B cell (primary cell): ENCODE measurements around the gene TIAM2. TPM values are rescaled to one million over a fixed set of nuclear protein-coding genes. Genes with fewer than 3 reads are reported as not detected.

ENCODE experiments used
- ATAC-seq: fragments of 200-7000 bp; cut with Tn5 transposase; one replicate; pipeline ENCODE4 v1.10.0; 2021; ENCODE audit warnings: low read depth, mild to moderate bottlenecking, moderate number of reproducible peaks, moderate library complexity
- CTCF ChIA-PET: fragments of 350-600 bp; sonication (Branson Sonifier 250); formaldehyde crosslinking; loops from one replicate; lab custom pipeline; 2021; ENCODE audit warnings: antibody characterized with exemption, inconsistent platforms; lab: Charles Lee
- POLR2A ChIA-PET: fragments of 350-600 bp; sonication (Branson Sonifier 250); formaldehyde crosslinking; loops from one replicate; lab custom pipeline; 2021; ENCODE audit warnings: antibody characterized with exemption; lab: Charles Lee
- DNase-seq: peaks from one replicate; pipeline ENCODE4 v3.0.0; 2013
- H2AFZ ChIP-seq: 2 replicates; pipeline ENCODE4 v1.6.1; 2012; ENCODE audit warnings: mild to moderate bottlenecking, low read depth, low read length; ENCODE audit not compliant: insufficient read depth, poor library complexity, severe bottlenecking
- H3K27ac ChIP-seq, 2 donors: 1 replicate in 1 of 2; 2 replicates in 1 of 2; pipeline ENCODE4 v1.5.1; 2012 to 2013; ENCODE audit warnings: low read length in 2 of 2, mild to moderate bottlenecking in 2 of 2, moderate library complexity in 1 of 2
- H3K27me3 ChIP-seq, 4 experiments: fragments of 200-600 bp in 1 of 4; sonication (generic) in 1 of 4; replicated peaks in 1 of 4; 1 replicate in 2 of 4; 2 replicates in 2 of 4; pipeline versions ENCODE4 v1.6.1 to v1.7.0; 2013 to 2016; ENCODE audit warnings: low read length in 3 of 4, mild to moderate bottlenecking in 2 of 4, mixed read lengths in 1 of 4, moderate library complexity in 1 of 4; ENCODE audit not compliant: insufficient read depth in 4 of 4, control insufficient read depth in 3 of 4; ENCODE audit errors: control extremely low read depth in 1 of 4
- H3K36me3 ChIP-seq, 2 experiments: replicated peaks in 1 of 2; 1 replicate in 1 of 2; 2 replicates in 1 of 2; pipeline versions ENCODE4 v1.6.1 to v1.7.1; 2013; ENCODE audit warnings: low read length in 1 of 2; ENCODE audit not compliant: insufficient read depth in 2 of 2, control insufficient read depth in 1 of 2; ENCODE audit errors: control extremely low read depth in 1 of 2, extremely low read depth in 1 of 2
- H3K4me1 ChIP-seq, 2 donors: fragments of 200-600 bp in 1 of 2; sonication (generic) in 1 of 2; 1 replicate in 1 of 2; 2 replicates in 1 of 2; pipeline versions ENCODE4 v1.5.1 to v1.6.1; 2013 to 2017; ENCODE audit warnings: low read length in 2 of 2; ENCODE audit not compliant: control insufficient read depth in 2 of 2, insufficient read depth in 2 of 2
- H3K4me2 ChIP-seq: replicated peaks from 2 replicates; pipeline ENCODE3; 2012; ENCODE audit warnings: mild to moderate bottlenecking, low read depth, low read length; ENCODE audit not compliant: poor library complexity, severe bottlenecking
- H3K4me3 ChIP-seq, 5 experiments: fragments of 200-600 bp in 1 of 5; sonication (generic) in 1 of 5; 1 replicate in 3 of 5; 2 replicates in 2 of 5; pipeline versions ENCODE4 v1.5.1 to v1.7.0; 2011 to 2016; ENCODE audit warnings: low read length in 4 of 5, mild to moderate bottlenecking in 4 of 5, low read depth in 2 of 5, control low read depth in 1 of 5, moderate library complexity in 1 of 5; ENCODE audit not compliant: insufficient read depth in 1 of 5; ENCODE audit errors: control extremely low read depth in 1 of 5, extremely low read depth in 1 of 5
- H3K79me2 ChIP-seq: fragments of 200-600 bp; sonication (generic); one replicate; pipeline ENCODE4 v1.6.0; 2016; ENCODE audit warnings: low read length; ENCODE audit not compliant: control insufficient read depth, insufficient read depth
- H3K9ac ChIP-seq: fragments of 200-600 bp; sonication (generic); 2 replicates; pipeline ENCODE4 v1.6.1; 2017; ENCODE audit warnings: mild to moderate bottlenecking, low read length, moderate library complexity
- H3K9me3 ChIP-seq, 3 donors: one replicate each; pipeline versions ENCODE4 v1.6.1 to v1.7.1; 2013; ENCODE audit warnings: low read length in 2 of 3; ENCODE audit not compliant: control insufficient read depth in 2 of 3, insufficient read depth in 1 of 3; ENCODE audit errors: control extremely low read depth in 1 of 3
- H4K20me1 ChIP-seq: 2 replicates; pipeline ENCODE4 v1.6.0; 2012; ENCODE audit warnings: mild to moderate bottlenecking, low read length; ENCODE audit not compliant: insufficient read depth, control insufficient read depth, poor library complexity, severe bottlenecking
- H3K27ac Mint-ChIP-seq: one replicate; pipeline ENCODE4 v1.8.0; 2021; ENCODE audit warnings: mixed read lengths
- H3K27me3 Mint-ChIP-seq: one replicate; pipeline ENCODE4 v1.8.0; 2021; ENCODE audit warnings: mixed read lengths
- H3K4me1 Mint-ChIP-seq: one replicate; pipeline ENCODE4 v1.8.0; 2021; ENCODE audit warnings: mixed read lengths
- H3K4me3 Mint-ChIP-seq: one replicate; pipeline ENCODE4 v1.8.0; 2021; ENCODE audit warnings: mixed read lengths
- H3K9me3 Mint-ChIP-seq: one replicate; pipeline ENCODE4 v1.8.0; 2022; ENCODE audit warnings: mixed read lengths; ENCODE audit not compliant: insufficient read depth
- CTCF ChIP-seq: fragments of 200-600 bp; IDR thresholded peaks from one replicate; pipeline ENCODE4 v1.8.0; 2022; ENCODE audit warnings: antibody characterized with exemption, mild to moderate bottlenecking
- EZH2 ChIP-seq: IDR thresholded peaks from 2 replicates; pipeline ENCODE4 v1.6.1; 2012; ENCODE audit warnings: borderline replicate concordance, low read depth, mild to moderate bottlenecking, moderate library complexity, low read length; ENCODE audit not compliant: insufficient read depth, poor library complexity, severe bottlenecking
- WGBS: methylation state at CpG from one replicate; pipeline ENCODE4 v1.1.5; 2013; ENCODE audit warnings: missing lambda C conversion rate; ENCODE audit not compliant: insufficient coverage; 5-methylcytosine and 5-hydroxymethylcytosine counted together
- intact Hi-C: fragments of 100-400 bp; cut with micrococcal nuclease; formaldehyde crosslinking; loops from one replicate; pipeline ENCODE4 v1.10.0; 2022
- polyA plus RNA-seq: library from polyadenylated mRNA; depleted of rRNA; stranded (reverse); fragments of >200 nt; gene quantifications from 2 replicates; pipeline ENCODE4 v1.2.3, GENCODE V29; 2012
- total RNA-seq, 2 donors: library from RNA; stranded (reverse); fragments of 120-200 nt in 1 of 2; gene quantifications; 1 replicate in 1 of 2; 2 replicates in 1 of 2; pipeline versions ENCODE4 v1.2.3 to v1.2.4, GENCODE V29; 2013 to 2022

The TIAM2 gene
- total and polyA plus RNA-seq, 2 donors (not counting 1 experiment from before 2014, with no cell fraction given), result 13.1 to 18.8 TPM

- no peak overlapping the region for H2AFZ ChIP-seq
- H3K79me2 ChIP-seq, result no peaks in the 10 kb centered on the region
- TF ChIP-seq CTCF (no peak), EZH2 (no peak)
- Mint-ChIP-seq H3K27ac (no peak overlapping the region), H3K9me3 (no peaks in the 10 kb centered on the region), H3K27me3 (peaks cover 2% of the 10 kb centered on the region), H3K4me1 (no peaks in the 10 kb centered on the region), H3K4me3 (no peak overlapping the region)
- no peak overlapping the region for H3K4me2 ChIP-seq
- intact Hi-C loops, result no loop called here
- no peaks in the 10 kb centered on the region for H3K9me3 ChIP-seq
- no peak for DNase-seq
- no peaks in the 10 kb centered on the region for H4K20me1 ChIP-seq
- H3K4me1 ChIP-seq, result no peaks in the 10 kb centered on the region
- H3K27ac ChIP-seq, result no peak overlapping the region
- CTCF ChIA-PET, result no interaction called here
- H3K4me3 ChIP-seq, result no peak overlapping the region
- ATAC-seq, result no peak
- POLR2A ChIA-PET, result no interaction called here
- H3K36me3 ChIP-seq, result no peaks in the 10 kb centered on the region
- H3K27me3 ChIP-seq, result no peaks in the 10 kb centered on the region
- no peak overlapping the region for H3K9ac ChIP-seq
- WGBS, result 92% methylated on average over 23 of the region's 23 CpGs
These were observed 218.7 kb downstream of the TIAM2 start for GRCh38 chr6:155213611-155214372.

- WGBS, result 100% methylated on average over 1 of the region's 4 CpGs
These were observed 220.8 kb downstream of the TIAM2 start for GRCh38 chr6:155215906-155216305.

More at GRCh38 chr6:155215906-155216305, 220.8 kb downstream of the TIAM2 start:
- ChIA-PET POLR2A (no interaction called here), CTCF (no interaction called here)
- peaks cover 2% of the 10 kb centered on the region for H3K27me3 Mint-ChIP-seq
- Histone ChIP-seq H3K27me3 (no peaks in the 10 kb centered on the region), H3K79me2 (no peaks in the 10 kb centered on the region), H2AFZ (no peak overlapping the region), H3K9ac (no peak overlapping the region), H3K9me3 (no peaks in the 10 kb centered on the region), H3K4me2 (no peak overlapping the region), H3K27ac (no peak overlapping the region), H3K4me1 (no peaks in the 10 kb centered on the region), H4K20me1 (no peaks in the 10 kb centered on the region), H3K36me3 (no peaks in the 10 kb centered on the region), H3K4me3 (no peak overlapping the region)
- no peaks in the 10 kb centered on the region for H3K9me3 Mint-ChIP-seq
- H3K4me3 Mint-ChIP-seq, result no peak overlapping the region
- H3K4me1 Mint-ChIP-seq, result no peaks in the 10 kb centered on the region
- ATAC-seq, result no peak
- no peak overlapping the region for H3K27ac Mint-ChIP-seq
- intact Hi-C loops, result no loop called here
- no peak for DNase-seq
- TF ChIP-seq CTCF, result no peak
- TF ChIP-seq EZH2, result no peak
